GM18858 (cell line): Measurements from ENCODE around the gene MRGPRD.

Source experiments
- ATAC-seq: cut with Tn5 transposase; IDR thresholded peaks from one replicate; pipeline ENCODE4 v1.9.1; 2021; ENCODE audit not compliant: unreplicated experiment

The MRGPRD gene

DNA sequence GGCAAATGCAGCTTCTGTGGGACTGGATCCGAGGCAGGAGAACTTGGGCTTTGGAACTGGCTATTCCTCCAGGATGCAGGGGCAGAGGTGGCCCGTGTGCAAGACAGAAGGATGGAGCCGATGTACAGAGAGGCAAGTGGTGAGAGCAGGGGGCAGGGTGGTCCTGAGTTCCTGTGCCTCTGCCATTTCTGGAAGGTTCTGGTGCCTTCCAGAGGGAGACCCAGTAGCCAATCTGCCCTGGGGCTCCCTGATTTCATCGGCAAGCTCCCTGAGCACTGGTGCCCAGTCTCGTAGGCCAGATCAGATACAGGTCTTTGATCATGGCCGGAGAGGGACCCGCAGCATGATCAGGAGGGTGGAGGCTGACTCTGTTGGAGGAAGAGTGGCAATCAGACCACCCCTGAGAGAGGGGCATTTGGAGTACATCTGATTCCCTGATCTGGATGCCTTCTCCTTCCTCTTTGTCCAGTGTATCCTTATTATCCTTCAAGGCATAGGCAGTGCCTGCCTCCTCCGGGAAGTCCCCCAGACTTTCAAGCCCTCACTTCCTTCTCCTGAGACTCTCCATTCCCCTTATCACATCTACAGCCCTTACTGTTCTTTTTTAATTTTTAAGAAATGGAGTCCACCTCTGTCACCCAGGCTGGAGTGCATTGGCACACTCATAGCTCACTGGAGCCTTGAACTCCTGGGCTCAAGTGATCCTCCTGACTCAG is 9.7 kb downstream of the MRGPRD start:
- no peak for ATAC-seq

DNA sequence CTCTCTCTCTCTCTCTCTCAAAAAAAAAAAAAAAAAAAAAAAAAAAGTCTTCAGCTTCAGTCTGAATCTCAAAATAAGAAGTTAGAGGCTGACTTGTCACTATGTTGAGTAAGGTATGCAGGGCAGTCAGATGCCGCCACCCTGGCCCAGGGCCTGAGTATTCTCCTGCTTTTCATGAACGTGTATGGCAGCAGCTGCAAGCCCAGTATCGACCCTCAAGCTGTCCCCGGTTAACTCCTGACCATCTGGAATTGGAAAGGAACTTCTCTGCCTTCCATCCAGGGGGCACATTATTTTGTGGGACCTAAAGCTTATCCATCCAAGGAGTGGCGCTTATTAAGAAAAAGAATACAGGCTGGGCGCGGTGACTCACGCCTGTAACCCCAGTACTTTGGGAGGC is 11.4 kb downstream of the MRGPRD start:
- ATAC-seq, result no peak

GRCh38 chr11:68968306-68969250 is 12.2 kb downstream of the MRGPRD start:
- ATAC-seq, result no peak

GRCh38 chr11:68966894-68967780 is 13.6 kb downstream of the MRGPRD start:
- ATAC-seq, result no peak

DNA sequence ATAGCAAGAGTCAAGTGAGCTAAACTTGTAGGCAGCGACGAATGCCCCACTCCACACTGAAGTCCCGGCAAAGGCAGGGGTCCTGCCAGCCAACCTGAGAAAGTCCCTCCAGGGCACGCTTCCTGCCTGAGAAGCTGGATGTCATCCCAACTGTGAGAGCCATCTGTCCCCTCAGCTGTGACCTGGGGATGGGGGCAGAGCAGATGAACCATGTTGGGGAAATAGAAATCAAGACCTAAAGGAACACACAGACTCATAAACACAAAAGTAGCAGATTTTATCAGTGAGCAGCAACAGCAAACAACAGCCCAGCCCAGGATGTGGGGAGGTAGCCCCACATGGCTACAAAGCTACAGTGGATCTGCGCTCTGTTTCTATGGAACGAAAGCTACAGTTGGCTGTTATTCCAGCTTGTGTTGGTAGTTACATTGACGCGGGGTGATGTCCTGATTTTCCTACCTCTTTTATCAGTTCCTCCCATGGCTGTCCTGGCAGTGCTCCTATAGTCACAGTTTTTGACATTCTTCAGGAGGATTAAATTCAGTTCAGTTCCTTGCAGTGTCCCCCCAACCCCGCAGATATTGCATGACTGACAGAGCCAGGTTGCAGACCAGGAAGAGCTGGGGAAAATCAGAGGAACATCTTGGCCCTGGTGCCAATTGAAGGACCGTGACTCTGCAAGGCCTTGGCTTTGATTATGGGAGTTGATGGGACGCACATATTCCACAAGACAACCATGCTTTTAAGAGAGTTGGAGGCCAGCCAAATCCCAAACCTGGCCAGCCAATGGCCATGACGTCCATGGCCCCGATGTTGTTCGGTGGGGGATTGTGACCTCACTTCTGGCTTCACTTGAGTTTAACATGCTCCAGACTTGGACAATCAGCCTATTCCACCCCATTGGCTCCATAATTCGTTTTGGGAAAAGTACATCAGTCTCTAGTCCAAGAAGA is 14.6 kb downstream of the MRGPRD start:
- ATAC-seq, result no peak

DNA sequence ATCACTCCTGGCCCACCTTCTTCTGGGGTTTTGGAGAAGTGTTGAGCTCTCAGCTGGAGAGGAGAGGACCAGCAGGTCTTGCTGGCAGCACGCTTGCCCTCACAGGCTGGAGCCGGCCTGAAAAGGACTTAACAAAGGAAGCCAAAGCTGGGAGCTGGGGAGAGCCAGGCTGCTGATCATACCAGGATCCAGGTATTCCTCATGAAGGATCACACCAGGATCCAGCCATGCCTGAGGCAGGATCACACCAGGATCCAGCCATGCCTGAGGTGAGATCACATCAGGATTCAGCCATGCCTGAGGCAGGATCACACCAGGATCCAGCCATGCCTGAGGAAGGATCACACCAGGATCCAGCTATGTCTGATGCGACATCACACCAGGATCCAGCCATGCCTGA is 17.0 kb downstream of the MRGPRD start:
- no peak for ATAC-seq

DNA sequence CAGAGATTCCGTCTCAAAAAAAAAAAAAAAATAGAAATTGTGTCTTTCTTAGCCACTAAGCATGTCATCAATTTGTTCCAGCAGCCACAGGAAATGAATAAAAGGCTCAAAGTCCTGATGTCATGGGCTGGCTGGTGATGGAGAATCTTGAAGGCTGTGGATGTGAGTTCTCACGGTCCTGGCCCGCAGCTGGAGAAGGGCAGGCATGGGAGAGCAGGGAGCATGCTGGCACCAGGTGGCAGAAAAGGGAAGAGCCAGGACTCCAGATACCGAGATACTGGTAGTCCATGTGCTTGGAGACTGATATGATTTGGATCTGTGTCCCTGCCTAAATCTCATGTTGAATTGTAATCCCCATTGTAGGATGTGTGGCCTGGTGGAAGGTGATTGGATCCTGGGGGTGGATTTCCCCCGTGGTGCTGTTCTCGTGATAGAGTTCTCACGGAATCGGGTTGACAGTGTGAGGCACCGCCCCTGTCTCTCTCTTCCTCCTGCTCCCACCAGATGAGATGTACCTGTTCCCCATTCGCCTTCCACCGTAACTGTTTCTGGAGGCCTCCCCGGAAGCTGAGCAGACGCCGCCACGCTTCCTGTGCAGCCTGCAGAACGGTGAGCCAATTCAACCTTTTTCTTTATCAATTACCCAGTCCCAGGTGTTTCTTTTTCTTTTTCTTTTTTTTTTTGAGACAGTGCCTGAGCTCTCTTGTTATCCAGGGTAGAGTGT is 18.1 kb downstream of the MRGPRD start:
- ATAC-seq, result no peak

DNA sequence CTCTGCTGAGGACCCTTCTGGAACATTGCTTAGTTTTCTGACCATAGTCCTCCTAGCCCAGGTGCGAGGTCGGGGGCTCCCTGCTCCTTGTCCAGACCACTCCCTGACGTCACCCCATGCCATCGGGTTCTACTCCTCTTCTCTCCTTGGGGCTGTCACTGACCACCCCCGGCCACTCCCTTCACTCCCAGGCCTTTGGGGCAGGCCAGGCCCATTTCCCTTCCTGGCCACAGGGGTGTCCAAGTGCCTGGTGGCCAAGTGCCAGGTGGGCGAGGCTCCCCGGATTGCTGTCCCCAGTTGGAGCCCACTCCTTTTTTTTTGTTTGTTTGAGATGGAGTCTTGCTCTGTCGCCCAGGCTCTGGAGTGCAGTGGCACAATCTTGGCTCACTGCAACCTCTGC is 19.5 kb downstream of the MRGPRD start:
- no peak for ATAC-seq

GRCh38 chr11:68960294-68961071 is 20.3 kb downstream of the MRGPRD start:
- ATAC-seq, result no peak

DNA sequence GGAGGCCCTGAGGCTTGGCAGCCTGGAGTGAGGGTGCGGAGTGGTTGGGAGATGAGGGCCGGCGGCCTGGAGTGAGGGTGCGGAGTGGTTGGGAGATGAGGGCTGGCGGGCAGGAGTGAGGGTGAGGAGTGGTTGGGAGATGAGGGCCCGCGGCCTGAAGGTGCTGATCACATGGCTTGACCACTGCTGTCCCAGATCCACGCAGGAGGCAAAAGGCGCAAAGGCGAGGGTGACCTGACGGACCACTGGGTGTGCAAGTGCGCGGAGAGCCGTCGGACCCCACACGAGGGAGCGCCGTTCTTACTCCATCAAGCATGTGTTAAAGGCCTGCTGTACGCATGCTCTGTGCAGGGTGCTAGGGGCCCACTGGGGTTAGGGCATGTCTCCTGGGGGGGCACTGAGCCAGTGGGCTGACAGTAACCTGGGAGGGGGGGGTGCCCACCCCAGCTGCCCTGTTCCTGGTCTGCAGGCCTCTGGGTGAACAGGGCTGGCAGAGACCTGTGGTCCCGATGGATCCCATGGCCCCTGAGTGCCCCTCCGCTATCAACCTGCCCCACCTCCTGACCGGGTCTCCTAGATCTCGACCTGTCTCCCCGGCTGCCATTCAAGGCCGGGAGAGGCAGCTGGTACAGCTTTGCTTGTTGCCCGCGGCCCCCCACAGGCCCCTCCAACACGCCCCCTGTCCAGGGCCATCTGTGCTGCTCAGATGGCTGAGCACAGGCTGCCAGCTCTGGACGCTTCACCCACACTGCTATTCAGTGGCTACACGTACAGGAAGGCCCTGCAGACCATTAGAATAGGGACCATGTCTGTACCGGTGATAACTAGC is 21.1 kb downstream of the MRGPRD start:
- no peak for ATAC-seq

GRCh38 chr11:68958211-68958610 is 22.6 kb downstream of the MRGPRD start:
- ATAC-seq, result no peak

DNA sequence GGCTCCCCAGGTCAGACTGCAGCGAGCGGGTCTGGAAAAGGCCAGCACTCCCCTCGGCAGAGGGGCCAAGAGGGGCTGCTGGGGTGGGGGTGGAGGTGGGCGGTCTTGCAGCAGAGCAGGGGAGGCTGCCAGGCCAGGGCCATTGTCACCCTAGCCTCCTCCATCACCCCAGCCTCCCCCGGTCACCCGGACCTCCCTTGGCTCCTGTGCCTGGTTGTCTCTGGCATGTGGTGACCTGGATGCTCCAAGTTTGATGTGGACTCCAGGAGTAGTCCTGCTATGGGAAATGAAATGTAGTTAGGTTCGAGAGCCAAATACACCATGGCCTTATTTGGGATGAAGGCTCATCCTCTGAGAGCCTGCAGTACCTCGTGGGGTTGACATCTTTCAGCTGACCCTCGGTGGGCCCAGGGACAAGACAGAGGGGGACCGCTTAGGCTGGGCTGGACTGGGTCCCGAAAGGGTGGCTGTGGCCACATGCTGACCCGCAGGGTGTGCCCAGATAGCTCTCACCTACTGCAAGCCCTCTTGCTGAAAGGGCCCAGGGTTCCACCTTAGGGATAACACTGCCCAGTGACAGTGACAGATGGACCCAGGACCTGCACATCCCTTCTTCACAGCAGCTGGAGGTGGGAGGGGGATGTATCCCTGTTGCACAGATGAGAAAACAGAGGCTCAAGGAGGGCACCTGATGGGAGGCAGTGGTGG is 24.1 kb downstream of the MRGPRD start:
- no peak for ATAC-seq

GRCh38 chr11:68956142-68956541 is 24.6 kb downstream of the MRGPRD start:
- no peak for ATAC-seq

DNA sequence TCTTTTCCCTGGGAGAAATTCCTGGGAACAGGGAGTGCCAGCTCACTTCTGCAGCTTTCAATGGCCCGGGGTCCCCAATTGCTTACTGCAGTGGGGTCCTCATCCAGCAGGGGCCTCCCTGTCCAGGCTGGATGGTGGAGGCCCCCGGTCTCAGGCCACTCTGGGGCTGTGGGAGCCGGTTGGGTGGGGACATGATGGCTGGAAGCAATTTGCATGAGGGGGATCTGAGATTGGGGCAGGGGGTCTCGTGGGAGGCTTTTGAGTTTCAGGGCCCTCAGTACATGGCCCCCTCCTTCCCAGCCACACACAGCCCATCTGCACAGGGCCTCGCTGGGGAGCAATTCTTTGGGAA is 25.2 kb downstream of the MRGPRD start:
- no peak for ATAC-seq

GRCh38 chr11:68954836-68955606 is 25.8 kb downstream of the MRGPRD start:
- ATAC-seq, result no peak

DNA sequence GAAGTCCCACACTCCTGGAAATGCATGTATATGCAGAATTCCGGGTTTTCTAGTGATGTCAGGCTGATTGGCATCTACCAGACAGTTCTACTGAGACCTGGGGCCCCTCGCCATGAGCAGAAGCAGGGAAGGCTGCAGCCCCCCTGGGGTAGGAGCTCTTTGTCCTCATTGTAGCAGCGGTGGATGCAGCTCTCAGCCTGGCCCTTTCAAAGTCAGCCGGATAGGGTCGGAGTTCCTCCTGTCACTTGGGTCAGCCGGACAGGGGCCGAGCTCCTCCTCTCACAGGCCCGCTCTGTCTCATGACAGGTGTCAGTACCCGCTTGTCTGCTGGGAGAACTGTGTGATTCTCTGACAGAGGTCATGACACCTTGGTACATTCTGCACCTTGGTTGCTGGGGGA is 30.0 kb downstream of the MRGPRD start:
- ATAC-seq, result no peak

DNA sequence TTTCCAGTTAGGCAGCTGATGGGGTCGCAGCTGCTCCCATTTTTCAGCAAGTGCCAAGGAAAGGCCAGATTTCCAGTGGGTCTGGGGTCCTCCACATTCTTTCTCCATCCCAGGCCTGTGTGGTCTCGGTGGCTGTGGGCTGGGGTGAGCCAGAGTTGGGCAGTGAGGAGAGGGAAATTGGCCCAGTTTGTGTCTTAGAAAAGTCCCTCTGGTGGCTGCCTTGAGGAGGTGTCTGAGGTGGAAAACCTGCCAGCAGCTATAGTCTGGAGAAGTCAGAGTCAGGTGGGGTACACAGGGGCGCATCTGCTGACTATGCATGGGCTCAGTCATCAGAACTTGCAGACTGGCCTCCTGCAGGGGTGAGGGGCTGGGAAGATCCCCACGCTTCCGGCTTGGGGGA is 30.5 kb downstream of the MRGPRD start:
- no peak for ATAC-seq
